WTC11 (cell line): ENCODE measurements around the gene ZNF683. TPM values are rescaled to one million over a fixed set of nuclear protein-coding genes. Genes with fewer than 3 reads are reported as not detected.

Experiments
- ATAC-seq: fragments of 200-7000 bp; cut with Tn5 transposase; 2 replicates; pipeline ENCODE4 v1.10.0; 2021; ENCODE audit warnings: mild to moderate bottlenecking, moderate library complexity
- CTCF ChIA-PET: fragments of 300-600 bp; sonication (Branson Sonifier 250); formaldehyde crosslinking; loops from one replicate; lab custom pipeline; 2021; ENCODE audit warnings: antibody characterized with exemption; lab: Charles Lee
- POLR2A ChIA-PET: fragments of 350-600 bp; sonication (Branson Sonifier 250); formaldehyde crosslinking; loops from one replicate; lab custom pipeline; 2021; ENCODE audit warnings: antibody characterized with exemption; lab: Charles Lee
- DNase-seq: peaks from one replicate; pipeline ENCODE4 v3.0.0; 2021; ENCODE audit warnings: low spot score
- H3K27ac Mint-ChIP-seq: 2 replicates; pipeline ENCODE4 v1.8.0; 2021; ENCODE audit warnings: mixed read lengths
- H3K27me3 Mint-ChIP-seq: 2 replicates; pipeline ENCODE4 v1.8.0; 2021; ENCODE audit warnings: low read depth, mild to moderate bottlenecking, moderate library complexity, mixed read lengths
- H3K36me3 Mint-ChIP-seq: 2 replicates; pipeline ENCODE4 v1.8.0; 2021; ENCODE audit warnings: mixed read lengths
- H3K4me1 Mint-ChIP-seq: 2 replicates; pipeline ENCODE4 v1.8.0; 2022; ENCODE audit warnings: mixed read lengths
- H3K4me3 Mint-ChIP-seq: 2 replicates; pipeline ENCODE4 v1.8.0; 2021; ENCODE audit warnings: mild to moderate bottlenecking, moderate library complexity, mixed read lengths
- H3K9me3 Mint-ChIP-seq: 2 replicates; pipeline ENCODE4 v1.8.0; 2021; ENCODE audit warnings: mixed read lengths
- CREB1 ChIP-seq: sonication (generic); formaldehyde crosslinking; IDR thresholded peaks from 2 replicates; pipeline ENCODE4 v1.8.0; 2023; ENCODE audit warnings: mild to moderate bottlenecking, missing genetic modification reagents
- ETV6 ChIP-seq: sonication (generic); formaldehyde crosslinking; IDR thresholded peaks from 2 replicates; pipeline ENCODE4 v1.8.1; 2022; ENCODE audit warnings: mild to moderate bottlenecking, missing genetic modification reagents
- FOXP1 ChIP-seq: sonication (generic); formaldehyde crosslinking; IDR thresholded peaks from 2 replicates; pipeline ENCODE4 v1.8.0; 2022; ENCODE audit warnings: missing genetic modification reagents, mild to moderate bottlenecking, moderate library complexity, borderline replicate concordance
- ZNF671 ChIP-seq: fragments of 250-450 bp; sonication (Bioruptor Pico); IDR thresholded peaks from 2 replicates; pipeline ENCODE4 v1.8.0; 2021; ENCODE audit warnings: mild to moderate bottlenecking
- total RNA-seq: library from RNA; stranded (reverse); gene quantifications from 3 replicates; pipeline ENCODE4 v1.2.3, GENCODE V29; 2021
- TF ChIP-seq, protein P1 (sequence below): sonication (generic); formaldehyde crosslinking; IDR thresholded peaks from 2 replicates; pipeline ENCODE4 v1.8.1; 2022; ENCODE audit warnings: low read depth, missing genetic modification reagents, borderline replicate concordance
- TF ChIP-seq, protein P2 (sequence below): sonication (generic); formaldehyde crosslinking; IDR thresholded peaks from 2 replicates; pipeline ENCODE4 v1.8.0; 2023; ENCODE audit warnings: missing genetic modification reagents
- TF ChIP-seq, protein P3 (sequence below): fragments of 250-450 bp; sonication (Bioruptor Pico); conservative IDR thresholded peaks from 2 replicates; pipeline ENCODE4 v1.9.0; 2021; ENCODE audit warnings: mild to moderate bottlenecking
- TF ChIP-seq, protein P4 (sequence below): sonication (generic); formaldehyde crosslinking; IDR thresholded peaks from 2 replicates; pipeline ENCODE4 v1.8.0; 2023; ENCODE audit warnings: mild to moderate bottlenecking, missing genetic modification reagents
- TF ChIP-seq, protein P5 (sequence below): sonication (generic); formaldehyde crosslinking; IDR thresholded peaks from 2 replicates; pipeline ENCODE4 v1.8.1; 2022; ENCODE audit warnings: mild to moderate bottlenecking, missing genetic modification reagents, moderate library complexity, borderline replicate concordance

The ZNF683 gene
- total RNA-seq, 1 experiment from 2014 or later = not detected

DNA sequence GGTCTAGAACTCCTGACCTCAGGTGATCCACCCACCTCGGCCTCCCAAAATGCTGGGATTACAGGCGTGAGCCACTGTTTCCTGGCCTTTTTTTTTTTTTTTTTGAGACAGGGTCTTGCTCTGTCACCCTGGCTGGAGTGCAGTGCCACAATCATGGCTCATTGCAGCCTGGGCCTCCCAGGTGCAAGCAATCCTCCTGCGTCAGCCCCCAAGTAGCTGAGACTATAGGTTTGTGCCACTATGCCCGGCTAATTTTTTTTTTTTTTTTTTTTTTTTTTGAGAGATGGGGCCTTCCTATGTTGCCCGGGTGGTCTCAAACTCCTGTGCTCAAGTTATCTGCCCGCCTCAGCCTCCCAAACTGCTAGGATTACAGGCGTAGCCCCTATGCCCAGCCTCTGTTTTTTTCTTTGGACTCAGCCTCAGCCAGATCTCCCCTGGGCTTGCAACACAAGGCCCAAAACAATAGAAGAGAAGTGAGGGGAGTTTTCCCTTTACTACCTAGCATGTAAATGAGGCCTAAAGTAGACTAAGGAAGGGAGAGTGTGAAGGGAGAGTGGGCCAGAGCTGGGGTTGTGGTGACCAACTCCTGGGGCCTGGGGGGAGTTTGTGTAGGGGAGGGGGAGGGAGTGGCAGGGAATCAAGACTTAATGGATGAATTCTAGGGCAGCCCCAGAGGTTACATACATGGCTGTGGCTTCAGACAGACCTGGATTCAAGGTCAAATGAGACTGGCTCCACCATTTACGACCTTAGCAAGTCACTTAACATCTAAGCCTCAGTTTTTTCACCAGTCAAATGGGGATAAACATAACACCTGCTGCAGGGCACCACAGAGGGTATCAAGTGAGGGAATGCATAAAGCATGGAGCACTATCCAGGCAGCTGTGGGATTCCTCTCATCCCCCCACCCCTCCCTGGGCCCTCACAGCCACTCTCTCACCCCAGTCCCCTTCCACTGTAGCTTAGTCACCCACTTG, 56.4 kb downstream of the ZNF683 start (continued):
- TF ChIP-seq, protein P1, sequence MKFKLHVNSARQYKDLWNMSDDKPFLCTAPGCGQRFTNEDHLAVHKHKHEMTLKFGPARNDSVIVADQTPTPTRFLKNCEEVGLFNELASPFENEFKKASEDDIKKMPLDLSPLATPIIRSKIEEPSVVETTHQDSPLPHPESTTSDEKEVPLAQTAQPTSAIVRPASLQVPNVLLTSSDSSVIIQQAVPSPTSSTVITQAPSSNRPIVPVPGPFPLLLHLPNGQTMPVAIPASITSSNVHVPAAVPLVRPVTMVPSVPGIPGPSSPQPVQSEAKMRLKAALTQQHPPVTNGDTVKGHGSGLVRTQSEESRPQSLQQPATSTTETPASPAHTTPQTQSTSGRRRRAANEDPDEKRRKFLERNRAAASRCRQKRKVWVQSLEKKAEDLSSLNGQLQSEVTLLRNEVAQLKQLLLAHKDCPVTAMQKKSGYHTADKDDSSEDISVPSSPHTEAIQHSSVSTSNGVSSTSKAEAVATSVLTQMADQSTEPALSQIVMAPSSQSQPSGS (CRISPR knock-in tag) = no peak
- TF ChIP-seq, protein P2, sequence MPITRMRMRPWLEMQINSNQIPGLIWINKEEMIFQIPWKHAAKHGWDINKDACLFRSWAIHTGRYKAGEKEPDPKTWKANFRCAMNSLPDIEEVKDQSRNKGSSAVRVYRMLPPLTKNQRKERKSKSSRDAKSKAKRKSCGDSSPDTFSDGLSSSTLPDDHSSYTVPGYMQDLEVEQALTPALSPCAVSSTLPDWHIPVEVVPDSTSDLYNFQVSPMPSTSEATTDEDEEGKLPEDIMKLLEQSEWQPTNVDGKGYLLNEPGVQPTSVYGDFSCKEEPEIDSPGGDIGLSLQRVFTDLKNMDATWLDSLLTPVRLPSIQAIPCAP (CRISPR knock-in tag) = no peak
- TF ChIP-seq ZNF671 (CRISPR knock-in tag) = no peak

DNA sequence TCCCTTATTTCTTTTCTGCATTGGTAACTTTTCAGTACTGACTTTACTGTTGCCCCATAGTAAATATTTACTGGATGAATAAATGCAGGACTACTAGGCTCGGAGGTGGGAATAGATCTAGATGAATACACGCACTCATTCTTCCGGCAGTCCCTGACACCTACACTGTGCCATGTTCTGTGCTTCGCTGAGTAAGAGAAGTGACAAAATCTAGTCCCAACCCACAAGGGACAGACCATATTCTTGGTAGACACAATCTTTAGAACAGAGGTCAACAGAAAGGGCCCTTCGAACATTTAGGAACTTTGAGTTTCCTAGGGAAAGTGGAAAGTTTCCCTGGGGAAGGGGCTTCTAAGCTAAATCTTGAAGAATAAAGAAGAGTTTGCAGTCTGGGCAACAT, 58.0 kb downstream of the ZNF683 start:
- ChIA-PET POLR2A (no interaction called here), CTCF (interaction anchor here (0.6 to 11.1 kb wide), 4 partner anchors 30 to 170 kb away, joined by 3 to 306 read pairs (median 4); partner anchors contain the start of gene SH3BGRL3)
- no peak for DNase-seq
- no peak overlapping the region for H3K27ac Mint-ChIP-seq
- no peak overlapping the region for H3K4me3 Mint-ChIP-seq
- peaks cover 27% of the 10 kb centered on the region for H3K4me1 Mint-ChIP-seq
- TF ChIP-seq FOXP1 (CRISPR knock-in tag) = no peak
- TF ChIP-seq, protein P3, sequence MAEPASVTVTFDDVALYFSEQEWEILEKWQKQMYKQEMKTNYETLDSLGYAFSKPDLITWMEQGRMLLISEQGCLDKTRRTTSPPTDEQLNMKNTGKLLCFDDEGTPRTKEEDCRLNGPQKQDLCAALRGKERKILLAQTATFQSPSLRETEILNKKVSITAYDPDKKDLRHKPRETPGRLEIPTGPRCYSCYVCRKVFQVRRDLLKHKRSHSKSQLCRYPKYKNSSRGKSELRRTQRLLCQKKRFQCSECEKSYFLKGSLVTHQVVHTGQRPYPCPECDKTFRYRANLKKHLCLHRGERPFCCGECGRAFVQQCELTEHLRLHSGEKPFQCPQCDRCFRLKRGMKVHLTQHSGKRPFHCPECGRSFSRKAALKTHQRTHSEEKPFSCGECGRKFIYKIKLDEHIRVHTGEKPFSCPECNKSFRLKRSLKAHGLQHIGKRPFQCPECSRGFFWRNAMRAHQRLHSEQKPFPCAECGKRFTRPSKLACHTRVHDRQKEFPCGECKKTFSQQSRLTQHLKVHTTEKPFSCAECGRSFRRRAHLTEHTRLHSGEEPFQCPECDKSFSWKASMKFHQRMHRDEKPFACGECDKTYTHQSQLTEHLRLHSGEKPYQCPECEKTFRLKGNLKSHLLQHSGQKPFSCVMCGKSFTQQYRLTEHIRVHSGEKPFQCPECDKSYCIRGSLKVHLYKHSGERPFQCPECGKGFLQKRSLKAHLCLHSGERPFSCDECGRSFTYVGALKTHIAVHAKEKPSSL = no peak
- TF ChIP-seq, protein P4, sequence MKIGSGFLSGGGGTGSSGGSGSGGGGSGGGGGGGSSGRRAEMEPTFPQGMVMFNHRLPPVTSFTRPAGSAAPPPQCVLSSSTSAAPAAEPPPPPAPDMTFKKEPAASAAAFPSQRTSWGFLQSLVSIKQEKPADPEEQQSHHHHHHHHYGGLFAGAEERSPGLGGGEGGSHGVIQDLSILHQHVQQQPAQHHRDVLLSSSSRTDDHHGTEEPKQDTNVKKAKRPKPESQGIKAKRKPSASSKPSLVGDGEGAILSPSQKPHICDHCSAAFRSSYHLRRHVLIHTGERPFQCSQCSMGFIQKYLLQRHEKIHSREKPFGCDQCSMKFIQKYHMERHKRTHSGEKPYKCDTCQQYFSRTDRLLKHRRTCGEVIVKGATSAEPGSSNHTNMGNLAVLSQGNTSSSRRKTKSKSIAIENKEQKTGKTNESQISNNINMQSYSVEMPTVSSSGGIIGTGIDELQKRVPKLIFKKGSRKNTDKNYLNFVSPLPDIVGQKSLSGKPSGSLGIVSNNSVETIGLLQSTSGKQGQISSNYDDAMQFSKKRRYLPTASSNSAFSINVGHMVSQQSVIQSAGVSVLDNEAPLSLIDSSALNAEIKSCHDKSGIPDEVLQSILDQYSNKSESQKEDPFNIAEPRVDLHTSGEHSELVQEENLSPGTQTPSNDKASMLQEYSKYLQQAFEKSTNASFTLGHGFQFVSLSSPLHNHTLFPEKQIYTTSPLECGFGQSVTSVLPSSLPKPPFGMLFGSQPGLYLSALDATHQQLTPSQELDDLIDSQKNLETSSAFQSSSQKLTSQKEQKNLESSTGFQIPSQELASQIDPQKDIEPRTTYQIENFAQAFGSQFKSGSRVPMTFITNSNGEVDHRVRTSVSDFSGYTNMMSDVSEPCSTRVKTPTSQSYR (CRISPR knock-in tag) = no peak
- no peak for TF ChIP-seq ETV6 (CRISPR knock-in tag)
- no peak for TF ChIP-seq CREB1 (CRISPR knock-in tag)
- TF ChIP-seq, protein P5, sequence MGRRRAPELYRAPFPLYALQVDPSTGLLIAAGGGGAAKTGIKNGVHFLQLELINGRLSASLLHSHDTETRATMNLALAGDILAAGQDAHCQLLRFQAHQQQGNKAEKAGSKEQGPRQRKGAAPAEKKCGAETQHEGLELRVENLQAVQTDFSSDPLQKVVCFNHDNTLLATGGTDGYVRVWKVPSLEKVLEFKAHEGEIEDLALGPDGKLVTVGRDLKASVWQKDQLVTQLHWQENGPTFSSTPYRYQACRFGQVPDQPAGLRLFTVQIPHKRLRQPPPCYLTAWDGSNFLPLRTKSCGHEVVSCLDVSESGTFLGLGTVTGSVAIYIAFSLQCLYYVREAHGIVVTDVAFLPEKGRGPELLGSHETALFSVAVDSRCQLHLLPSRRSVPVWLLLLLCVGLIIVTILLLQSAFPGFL = no peak
- no peaks in the 10 kb centered on the region for H3K9me3 Mint-ChIP-seq
- H3K27me3 Mint-ChIP-seq = peaks cover 17% of the 10 kb centered on the region
- no peaks in the 10 kb centered on the region for H3K36me3 Mint-ChIP-seq
- ATAC-seq = no peak

Other genes with a start within 250 kb of the ZNF683 start
- gene FAM110D, start 213.7 kb downstream of the ZNF683 start, total RNA-seq = 0.37 to 0.55 TPM (median 0.53 TPM) in 3 replicates
- not detected in 3 replicates for gene C1orf232, start 203.8 kb downstream of the ZNF683 start, total RNA-seq
- 39.6 to 49.1 TPM (median 43.3 TPM) in 3 replicates for gene ZNF593, start 202.8 kb downstream of the ZNF683 start, total RNA-seq
- gene ZNF593OS, start 200.9 kb downstream of the ZNF683 start, total RNA-seq = not detected in 3 replicates
- 18.0 to 20.5 TPM (median 19.7 TPM) in 3 replicates for gene CNKSR1, start 195.3 kb downstream of the ZNF683 start, total RNA-seq
- 0.35 to 0.85 TPM (median 0.55 TPM) in 3 replicates for gene CATSPER4, start 182.1 kb downstream of the ZNF683 start, total RNA-seq
- 32.0 to 40.8 TPM (median 35.3 TPM) in 3 replicates for gene CEP85, start 138.6 kb downstream of the ZNF683 start, total RNA-seq
- 70.8 to 92.9 TPM (median 92.3 TPM) in 3 replicates for gene SH3BGRL3, start 92.7 kb downstream of the ZNF683 start, total RNA-seq
- gene UBXN11, start 66.1 kb downstream of the ZNF683 start, total RNA-seq = 12.4 to 14.1 TPM (median 14.1 TPM) in 3 replicates
- 2.8 to 3.7 TPM (median 3.4 TPM) in 3 replicates for gene CD52, start 54.8 kb downstream of the ZNF683 start, total RNA-seq
- 14.4 to 21.1 TPM (median 17.8 TPM) in 3 replicates for gene CRYBG2, start 18.6 kb downstream of the ZNF683 start, total RNA-seq
- gene LIN28A, start 38.1 kb upstream of the ZNF683 start, total RNA-seq = 1,150 to 1,251 TPM (median 1,185 TPM) in 3 replicates
- gene DHDDS, start 59.6 kb upstream of the ZNF683 start, total RNA-seq = 44.9 to 55.4 TPM (median 47.1 TPM) in 3 replicates
- 374 to 414 TPM (median 379 TPM) in 3 replicates for gene HMGN2, start 99.7 kb upstream of the ZNF683 start, total RNA-seq
- 55.6 to 65.5 TPM (median 57.7 TPM) in 3 replicates for gene RPS6KA1, start 157.0 kb upstream of the ZNF683 start, total RNA-seq